ENCODE results near the gene SYT15. TPM values are rescaled to one million over a fixed set of nuclear protein-coding genes. Genes with fewer than 3 reads are reported as not detected.

The SYT15 gene
- total RNA-seq, 4 donors from 2014 or later: 0.55 to 4.1 (median 2.0) TPM

DNA sequence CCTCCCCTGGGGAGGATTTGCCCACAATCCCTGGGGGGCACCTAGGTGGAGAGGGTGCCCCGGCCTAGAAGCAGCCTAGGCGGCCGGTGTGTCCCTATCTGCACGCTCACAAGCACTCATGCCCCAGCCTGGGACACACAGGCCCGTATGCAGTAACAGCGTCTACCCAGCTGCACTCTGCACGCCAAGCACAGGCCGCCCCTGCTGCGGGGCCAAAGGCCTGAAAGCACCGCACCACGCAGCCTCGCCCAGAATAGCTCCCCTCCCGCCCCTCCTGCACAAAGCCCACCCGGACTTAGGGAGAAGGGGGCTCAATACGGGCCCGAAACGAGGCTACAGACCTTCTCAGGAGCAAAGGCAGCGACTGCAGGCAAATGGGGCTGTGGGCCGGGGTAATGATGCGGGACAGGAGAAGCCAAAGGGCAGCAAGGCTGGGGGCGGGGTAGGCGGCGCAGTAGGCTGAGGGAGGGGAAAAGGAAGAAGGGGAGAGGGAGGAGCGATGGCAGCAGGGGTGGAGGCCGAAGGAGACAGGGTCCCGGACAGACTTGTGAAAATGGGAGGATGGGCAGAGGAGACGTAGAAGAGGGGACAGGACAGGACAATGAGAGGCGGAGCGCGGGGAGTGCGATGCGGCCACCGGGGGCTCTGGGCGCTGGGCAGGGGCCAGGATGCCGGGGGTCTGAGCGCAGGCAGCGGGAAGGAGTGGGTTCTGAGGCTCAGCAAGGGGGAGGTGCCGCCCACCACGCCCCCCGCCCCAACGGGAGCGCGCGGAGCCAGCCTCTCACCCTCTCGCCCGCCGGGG lies 23.0 kb upstream of the SYT15 start:
- intact Hi-C loops (cut with DNase I; ENCODE audit: low total_unique reads): no loop called here
- WGBS, 2 donors: 25 to 26% methylated on average over 44 to 47 of the region's 47 CpGs
- H3K4me3 ChIP-seq (ENCODE audit: low read depth, poor library complexity, severe bottlenecking): peak overlapping the region; percentile 15
- DNase-seq (ENCODE audit: low spot score in 2 of 2): peak; percentile 26 to 92
- no peak for TF ChIP-seq POLR2A (IDR thresholded peaks at IDR 0.05)
- no peak for TF ChIP-seq CTCF (IDR thresholded peaks at IDR 0.05)

DNA sequence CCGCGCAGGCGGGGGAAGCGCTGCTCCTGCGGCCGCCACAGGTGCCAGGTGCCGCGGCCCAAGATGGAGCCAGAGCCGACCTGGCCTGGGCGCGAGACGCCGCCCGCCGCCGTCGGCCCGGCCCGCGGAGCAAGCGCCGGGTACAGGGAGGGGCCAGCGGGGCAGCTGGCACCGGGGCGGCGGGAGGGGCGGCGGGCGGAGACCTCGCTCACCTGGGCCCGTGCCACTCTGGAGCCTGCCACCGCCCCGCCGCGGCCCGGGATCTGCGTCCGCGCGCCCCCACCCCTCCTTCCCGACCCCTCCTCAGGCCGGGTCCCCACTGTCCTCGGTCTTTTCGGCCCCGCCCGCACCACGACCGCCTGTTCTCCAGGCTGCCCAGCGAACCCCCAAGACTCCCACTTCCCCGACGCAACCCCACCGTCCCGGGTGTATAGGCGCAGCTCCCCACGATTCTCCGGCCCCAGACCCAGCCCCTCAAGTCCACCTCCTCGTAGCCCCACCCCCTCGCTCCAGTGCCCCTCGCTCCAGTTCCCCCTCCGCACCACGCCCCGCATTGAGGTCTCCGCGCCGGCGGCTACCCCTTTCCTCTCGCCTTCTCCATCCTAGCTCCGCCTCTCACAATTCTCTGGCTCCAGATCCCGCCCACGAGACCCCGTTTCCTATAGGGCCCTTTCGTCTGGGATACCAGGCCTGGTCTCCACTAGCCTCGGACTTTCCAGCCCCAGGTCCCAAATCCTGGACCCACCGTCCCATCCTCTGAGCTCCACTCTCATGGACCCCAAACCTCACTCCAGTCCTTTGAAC lies 22.2 kb upstream of the SYT15 start, which contains the start of gene GPRIN2:
TSS of gene GPRIN2 (minus strand) at position 144 of the 804 bp plus-strand sequence. CDS start 5,922 bp downstream, outside the sequence.
- DNase-seq (ENCODE audit: low spot score in 2 of 2): peak in 1 of 2 donors; percentile 91
- no peak for TF ChIP-seq POLR2A (IDR thresholded peaks at IDR 0.05)
- TF ChIP-seq CTCF (IDR thresholded peaks at IDR 0.05): no peak
- WGBS, 2 donors: 7 to 8% methylated on average over 56 to 65 of the region's 74 CpGs
- H3K4me3 ChIP-seq (ENCODE audit: low read depth, poor library complexity, severe bottlenecking): peak within 1 kb of the TSS; percentile 15
- intact Hi-C loops (cut with DNase I; ENCODE audit: low total_unique reads): no loop called here

DNA sequence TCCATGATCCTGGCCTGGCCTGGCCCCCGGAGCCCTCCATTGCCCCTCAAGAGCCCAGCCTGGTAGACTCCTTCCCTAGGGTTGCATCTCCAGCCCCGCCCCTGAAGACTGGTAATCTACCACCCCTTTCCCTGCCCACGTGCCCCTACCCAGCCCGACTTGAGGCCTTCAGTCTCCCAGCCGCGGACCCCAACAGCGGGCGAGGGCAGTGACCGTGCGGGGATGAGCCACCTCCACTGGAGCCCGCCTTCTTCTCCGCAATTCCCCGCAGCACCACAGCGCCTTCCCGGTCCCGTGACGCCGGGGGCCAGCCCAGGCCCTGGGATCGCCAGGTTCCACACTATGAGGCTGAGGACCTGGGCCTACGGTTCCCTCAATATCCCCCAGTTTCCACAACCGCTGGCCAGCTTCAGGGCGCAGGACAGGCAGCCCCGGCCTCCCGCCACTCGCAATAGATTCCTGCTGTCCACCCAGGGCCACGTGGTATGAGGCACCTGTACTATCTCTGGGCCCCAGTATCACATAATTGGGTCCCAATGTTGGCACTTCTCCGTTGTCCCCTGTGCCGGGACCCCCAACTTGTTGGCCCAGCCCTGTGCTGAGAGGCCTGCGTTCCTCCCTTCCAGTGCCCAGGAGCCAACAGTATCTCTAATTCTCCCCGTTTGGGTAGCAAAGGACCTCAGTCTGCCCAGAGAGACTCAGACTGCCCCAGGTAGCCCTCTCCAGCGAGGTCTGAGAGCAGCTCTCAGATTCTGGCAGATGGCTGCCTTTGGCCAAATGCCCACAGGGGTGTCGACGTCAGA lies 21.4 kb upstream of the SYT15 start:
- intact Hi-C loops (cut with DNase I; ENCODE audit: low total_unique reads): no loop called here

GRCh38 chr10:46558122-46558391 lies 20.9 kb upstream of the SYT15 start:
- no peak for TF ChIP-seq POLR2A (IDR thresholded peaks at IDR 0.05)
- no peak for TF ChIP-seq CTCF (IDR thresholded peaks at IDR 0.05)
- DNase-seq (ENCODE audit: low spot score in 2 of 2): peak in 1 of 2 donors; percentile 17
- WGBS, 2 donors: 35 to 50% methylated on average over 1 of the region's 1 CpG
- H3K4me3 ChIP-seq (ENCODE audit: low read depth, poor library complexity, severe bottlenecking): no peak overlapping the region
- intact Hi-C loops (cut with DNase I; ENCODE audit: low total_unique reads): no loop called here

More for the DNA sequence above, 21.4 kb upstream of the SYT15 start:
- peak; percentile 25 to 90 for DNase-seq (ENCODE audit: low spot score in 2 of 2)
- no peak overlapping the region for H3K4me3 ChIP-seq (ENCODE audit: low read depth, poor library complexity, severe bottlenecking)
- 89 to 90% methylated on average over 33 of the region's 33 CpGs for WGBS, 2 donors
- TF ChIP-seq CTCF (IDR thresholded peaks at IDR 0.05): no peak
- TF ChIP-seq POLR2A (IDR thresholded peaks at IDR 0.05): no peak

DNA sequence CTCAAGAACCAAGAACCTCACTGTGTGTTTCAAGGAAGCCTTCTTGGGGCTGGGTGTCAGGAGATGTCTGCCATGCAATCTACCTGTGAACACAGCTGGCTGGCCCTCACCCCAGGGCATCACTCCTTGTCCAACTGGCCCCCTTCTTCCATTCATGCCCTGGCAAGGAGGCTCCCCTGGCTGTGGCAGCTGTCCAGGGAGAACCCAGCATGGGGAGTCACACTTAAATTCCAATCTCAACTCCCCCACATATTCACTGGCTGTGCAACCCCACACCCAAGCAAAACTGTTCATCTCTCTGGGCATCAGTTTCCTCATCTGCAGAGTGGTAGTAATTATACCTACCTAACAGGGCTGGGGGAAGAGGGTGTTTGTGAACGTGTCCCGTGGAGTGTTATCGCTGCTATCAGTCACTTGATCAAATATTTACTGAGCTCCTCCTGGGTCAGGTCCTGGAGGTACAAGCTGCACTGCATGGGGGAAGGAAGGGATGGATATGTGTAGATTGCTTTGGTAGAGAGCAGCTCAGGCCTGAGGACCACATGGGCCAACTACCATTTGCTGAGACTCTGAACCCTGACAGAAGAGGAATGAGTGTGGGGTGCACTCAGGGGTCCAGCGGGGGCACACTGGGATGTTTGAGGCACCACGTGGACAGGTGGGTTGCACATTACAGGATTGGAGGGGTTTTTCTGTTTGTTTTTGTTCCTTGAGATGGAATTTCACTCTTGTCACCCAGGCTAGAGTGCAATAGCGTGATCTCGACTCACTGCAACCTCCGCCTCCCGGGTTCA lies 20.3 kb upstream of the SYT15 start:
- H3K4me3 ChIP-seq (ENCODE audit: low read depth, poor library complexity, severe bottlenecking): no peak overlapping the region
- 78 to 82% methylated on average over 9 of the region's 9 CpGs for WGBS, 2 donors
- peak; percentile 12 to 87 for DNase-seq (ENCODE audit: low spot score in 2 of 2)
- intact Hi-C loops (cut with DNase I; ENCODE audit: low total_unique reads): no loop called here
- TF ChIP-seq CTCF (IDR thresholded peaks at IDR 0.05): no peak
- no peak for TF ChIP-seq POLR2A (IDR thresholded peaks at IDR 0.05)

Measured in lower leg skin (tissue), 4 donors.